ENCODE data around the gene NETO1.

- TF ChIP-seq YY1 (IDR thresholded peaks at IDR 0.05; ENCODE audit: insufficient read depth, insufficient read length) (no peak), ZNF274 (IDR thresholded peaks at IDR 0.05; ENCODE audit: low read depth, low read length) (no peak), SUZ12 (IDR thresholded peaks at IDR 0.05; ENCODE audit: extremely low read depth, insufficient read depth, insufficient read length) (no peak)
These were observed 47.2 kb downstream of the NETO1 start for GRCh38 chr18:72820571-72820970.
